Mucosa of rectum (tissue), 2 donors: ENCODE measurements around the gene ZSCAN5A.
"Not testable (repeated sequence)": the region's sequence is repeated elsewhere in the genome, so short reads cannot be mapped to it uniquely, and the experiment has no call there.

Source experiments
- H3K27ac ChIP-seq, 2 donors: one replicate each; pipeline ENCODE4 v1.7.0; 2013; ENCODE audit warnings: inconsistent platforms in 2 of 2, low read depth in 2 of 2, low read length in 2 of 2
- H3K27me3 ChIP-seq, 2 donors: one replicate each; pipeline ENCODE4 v1.7.0; 2013; ENCODE audit warnings: low read length in 2 of 2; ENCODE audit not compliant: control insufficient read depth in 2 of 2, insufficient read depth in 2 of 2
- H3K36me3 ChIP-seq, 2 donors: one replicate each; pipeline ENCODE4 v1.7.0; 2013; ENCODE audit warnings: low read length in 2 of 2; ENCODE audit not compliant: control insufficient read depth in 2 of 2, insufficient read depth in 2 of 2
- H3K4me1 ChIP-seq, 2 donors: one replicate each; pipeline ENCODE4 v1.7.0; 2013; ENCODE audit warnings: low read length in 2 of 2, mild to moderate bottlenecking in 1 of 2; ENCODE audit not compliant: control insufficient read depth in 2 of 2, insufficient read depth in 2 of 2
- H3K4me3 ChIP-seq, 2 donors: one replicate each; pipeline ENCODE4 v1.7.0; 2013; ENCODE audit warnings: low read length in 2 of 2
- H3K9ac ChIP-seq, 2 donors: one replicate each; pipeline ENCODE4 v1.7.0; 2013; ENCODE audit warnings: low read length in 2 of 2, low read depth in 1 of 2, mild to moderate bottlenecking in 1 of 2
- H3K9me3 ChIP-seq, 2 donors: one replicate each; pipeline ENCODE4 v1.7.0; 2013; ENCODE audit warnings: low read length in 2 of 2; ENCODE audit not compliant: control insufficient read depth in 2 of 2
- donor health status: healthy.
- donor health status: Normal muscosa, but diverticular disease.

The ZSCAN5A gene

DNA sequence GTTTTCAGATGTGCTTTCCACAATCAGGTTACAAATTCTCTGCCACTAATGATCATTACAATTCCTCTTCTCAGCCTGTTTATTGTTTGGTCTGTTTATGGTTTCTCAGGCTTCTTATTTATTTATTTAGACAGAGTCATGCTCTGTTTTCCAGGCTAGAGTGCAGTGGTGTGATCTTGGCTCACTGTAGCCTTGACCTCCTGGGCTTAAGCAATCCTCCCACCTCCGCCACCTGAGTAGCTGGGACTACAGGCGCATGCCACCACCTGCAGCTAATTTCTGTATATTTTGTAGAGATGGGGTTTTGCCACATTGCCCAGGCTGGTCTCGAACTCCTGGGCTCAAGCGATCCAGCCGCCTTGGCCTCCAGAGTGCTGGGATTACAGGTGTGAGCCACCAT is 2.1 kb upstream of the ZSCAN5A start:
- Histone ChIP-seq H3K9me3 (no peaks in the 10 kb centered on the region), H3K27me3 (no peaks in the 10 kb centered on the region), H3K9ac (no peak overlapping the region), H3K36me3 (peaks cover 0 to 3% of the 10 kb centered on the region in 2 donors), H3K27ac (no peak overlapping the region), H3K4me3 (no peak overlapping the region), H3K4me1 (peaks cover 9 to 10% of the 10 kb centered on the region in 2 donors)

DNA sequence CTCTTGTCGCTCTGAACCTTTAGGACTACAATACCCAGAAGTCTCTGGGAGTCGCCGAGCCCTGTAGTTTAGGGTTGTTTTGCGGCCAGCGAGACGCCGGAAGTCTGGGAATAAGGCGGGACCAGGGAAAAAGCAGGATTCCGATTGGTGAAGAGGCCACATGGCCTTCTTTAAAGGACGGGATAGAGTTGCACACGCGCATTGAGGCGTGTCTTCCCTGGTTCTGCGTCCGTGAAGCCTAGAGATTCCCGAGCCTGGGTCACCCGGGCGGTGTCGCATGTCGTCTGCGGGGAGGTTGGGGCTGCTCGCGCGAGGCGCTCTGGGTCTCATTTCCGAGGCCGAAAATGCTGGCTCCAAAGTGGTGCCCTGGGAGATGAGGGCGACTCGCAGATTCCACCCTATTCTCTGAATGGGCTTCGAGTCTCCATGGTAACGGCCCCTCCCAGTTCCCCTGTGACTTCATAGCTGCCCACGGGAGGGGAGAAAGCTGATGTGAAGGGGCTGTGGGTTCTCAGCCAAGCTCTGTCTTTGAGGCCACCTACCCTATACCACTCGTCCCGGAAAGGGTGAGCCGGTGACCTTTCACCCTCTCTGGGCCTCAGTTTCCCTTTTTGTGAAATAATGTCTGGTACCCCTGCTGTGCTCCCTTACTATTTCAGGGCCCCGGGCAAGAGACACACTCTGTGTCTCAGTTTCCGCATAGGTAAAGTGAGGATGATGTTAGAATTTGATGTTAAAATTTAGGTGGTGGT is 614 bp upstream of the ZSCAN5A start:
- peak overlapping the region; percentile 97 to 99 for H3K4me3 ChIP-seq
- H3K9me3 ChIP-seq = no peaks in the 10 kb centered on the region

DNA sequence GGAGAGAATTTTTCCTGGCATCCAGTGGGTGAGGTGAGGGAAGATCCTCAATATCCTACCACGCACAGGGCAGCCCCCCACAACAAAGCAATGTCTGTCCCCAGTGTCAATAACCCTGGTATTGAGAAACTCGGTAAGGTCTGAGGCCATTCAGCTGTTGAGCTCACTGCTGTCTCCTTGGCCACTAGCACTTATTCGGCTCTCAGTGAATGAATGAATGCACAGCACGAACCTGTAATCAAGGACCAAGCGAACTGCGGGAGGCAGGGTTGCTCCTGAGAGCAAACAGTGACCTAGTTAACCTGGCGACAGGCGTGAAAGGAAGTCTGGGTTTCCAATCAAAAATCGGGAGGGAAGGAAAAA is 640 bp downstream of the ZSCAN5A start:
- peak overlapping the region; percentile 97 to 99 for H3K4me3 ChIP-seq
- H3K27ac ChIP-seq = peak overlapping the region; percentile 99
- peaks cover 6 to 7% of the 10 kb centered on the region in 2 donors for H3K36me3 ChIP-seq
- H3K9me3 ChIP-seq = no peaks in the 10 kb centered on the region
- no peaks in the 10 kb centered on the region for H3K27me3 ChIP-seq
- H3K9ac ChIP-seq = peak overlapping the region; percentile 94 to 97
- H3K4me1 ChIP-seq = peaks cover 9 to 10% of the 10 kb centered on the region in 2 donors

More for the DNA sequence above, 614 bp upstream of the ZSCAN5A start:
- H3K27ac ChIP-seq = peak overlapping the region; percentile 99
- H3K4me1 ChIP-seq = peaks cover 9 to 10% of the 10 kb centered on the region in 2 donors
- H3K36me3 ChIP-seq = peaks cover 3 to 6% of the 10 kb centered on the region in 2 donors
- H3K9ac ChIP-seq = peak overlapping the region; percentile 94 to 97
- H3K27me3 ChIP-seq = no peaks in the 10 kb centered on the region

DNA sequence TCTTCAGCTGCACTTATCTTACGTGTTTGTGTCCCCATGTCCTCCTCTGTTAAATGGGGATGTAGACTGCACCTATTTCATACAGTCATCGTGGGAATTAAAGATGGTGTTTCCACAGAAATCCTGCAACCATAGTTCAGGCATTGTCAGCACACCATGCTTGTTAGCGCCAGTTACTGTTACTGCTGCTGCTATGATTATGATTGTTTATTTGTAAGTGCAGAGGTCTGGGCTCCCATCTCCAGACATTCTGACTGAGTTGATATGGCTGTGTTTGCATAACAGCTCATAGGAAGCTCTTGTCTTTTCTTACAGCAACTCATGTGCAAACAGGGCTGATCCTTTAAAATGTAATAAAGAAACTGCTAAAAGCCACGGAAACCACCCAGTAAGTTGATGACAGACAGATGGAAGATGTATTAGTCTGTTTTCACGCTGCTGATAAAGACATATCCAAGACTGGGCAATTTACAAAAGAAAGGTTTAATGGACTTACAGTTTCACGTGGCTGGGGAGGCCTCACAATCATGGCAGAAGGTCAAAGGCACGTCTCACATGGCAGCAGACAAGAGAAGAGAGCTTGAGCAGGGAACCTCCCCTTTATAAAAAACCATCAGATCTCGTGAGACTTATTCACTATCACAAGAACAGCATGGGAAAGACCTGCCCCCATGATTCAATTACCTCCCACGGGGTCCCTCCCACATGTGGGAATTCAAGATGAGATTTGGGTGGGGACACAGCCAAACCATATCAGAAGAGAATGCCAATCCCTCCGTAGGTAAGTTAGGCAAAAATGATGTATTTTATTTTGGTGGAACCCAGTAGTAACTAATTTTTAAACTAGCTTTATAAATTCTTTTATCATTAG is 1.6 kb downstream of the ZSCAN5A start:
- H3K9me3 ChIP-seq = no peaks in the 10 kb centered on the region
- no peak overlapping the region for H3K9ac ChIP-seq
- H3K27ac ChIP-seq = no peak overlapping the region
- no peaks in the 10 kb centered on the region for H3K27me3 ChIP-seq
- H3K36me3 ChIP-seq = peaks cover 8 to 10% of the 10 kb centered on the region in 2 donors
- H3K4me1 ChIP-seq = peaks cover 9 to 10% of the 10 kb centered on the region in 2 donors
- no peak overlapping the region for H3K4me3 ChIP-seq

DNA sequence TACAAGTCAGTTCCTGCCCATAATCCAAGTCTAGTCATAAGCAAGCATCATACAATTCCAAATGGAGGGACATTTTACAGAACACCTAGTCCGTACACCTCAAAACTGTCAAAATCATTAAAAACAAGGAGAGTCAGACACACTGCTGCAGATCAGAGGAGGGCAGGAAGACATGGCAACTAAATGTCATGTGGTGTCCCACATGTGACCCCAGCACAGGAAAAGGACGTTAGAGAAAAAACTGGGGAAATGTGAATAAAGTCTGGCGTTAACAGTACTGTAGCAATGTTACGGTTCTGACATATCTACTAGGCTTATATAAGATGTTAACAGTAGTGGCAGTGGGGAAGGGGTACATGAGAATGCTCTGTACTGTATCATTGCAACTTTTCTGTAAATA is 2.3 kb downstream of the ZSCAN5A start:
- Histone ChIP-seq H3K27ac (no peak overlapping the region), H3K9me3 (no peaks in the 10 kb centered on the region), H3K36me3 (peaks cover 8 to 14% of the 10 kb centered on the region in 2 donors), H3K27me3 (no peaks in the 10 kb centered on the region), H3K4me1 (peaks cover 9 to 10% of the 10 kb centered on the region in 2 donors), H3K4me3 (no peak overlapping the region), H3K9ac (no peak overlapping the region)

DNA sequence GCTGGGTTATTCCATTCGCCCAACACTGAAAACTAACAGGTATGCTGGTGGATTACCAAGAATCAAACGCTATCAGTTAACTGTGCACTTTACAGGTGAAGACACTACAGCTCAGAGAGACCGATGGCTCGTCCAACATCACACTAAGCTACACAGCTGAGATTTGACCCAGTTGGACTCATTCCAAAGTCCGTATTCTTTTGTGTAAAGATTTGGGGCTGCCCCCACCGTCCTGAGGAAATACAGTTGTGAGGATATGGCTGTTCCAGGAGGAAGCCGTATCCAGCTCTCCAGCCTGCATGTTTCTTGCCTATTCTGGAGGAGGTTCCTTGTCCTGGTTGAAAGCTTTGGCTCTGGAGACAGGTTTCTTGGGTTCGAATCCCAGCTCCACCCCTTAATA is 4.2 kb downstream of the ZSCAN5A start:
- Histone ChIP-seq H3K9ac (no peak overlapping the region), H3K9me3 (no peaks in the 10 kb centered on the region), H3K27ac (no peak overlapping the region), H3K4me1 (peaks cover 7 to 8% of the 10 kb centered on the region in 2 donors), H3K27me3 (no peaks in the 10 kb centered on the region), H3K4me3 (no peak overlapping the region), H3K36me3 (peaks cover 8 to 14% of the 10 kb centered on the region in 2 donors)

DNA sequence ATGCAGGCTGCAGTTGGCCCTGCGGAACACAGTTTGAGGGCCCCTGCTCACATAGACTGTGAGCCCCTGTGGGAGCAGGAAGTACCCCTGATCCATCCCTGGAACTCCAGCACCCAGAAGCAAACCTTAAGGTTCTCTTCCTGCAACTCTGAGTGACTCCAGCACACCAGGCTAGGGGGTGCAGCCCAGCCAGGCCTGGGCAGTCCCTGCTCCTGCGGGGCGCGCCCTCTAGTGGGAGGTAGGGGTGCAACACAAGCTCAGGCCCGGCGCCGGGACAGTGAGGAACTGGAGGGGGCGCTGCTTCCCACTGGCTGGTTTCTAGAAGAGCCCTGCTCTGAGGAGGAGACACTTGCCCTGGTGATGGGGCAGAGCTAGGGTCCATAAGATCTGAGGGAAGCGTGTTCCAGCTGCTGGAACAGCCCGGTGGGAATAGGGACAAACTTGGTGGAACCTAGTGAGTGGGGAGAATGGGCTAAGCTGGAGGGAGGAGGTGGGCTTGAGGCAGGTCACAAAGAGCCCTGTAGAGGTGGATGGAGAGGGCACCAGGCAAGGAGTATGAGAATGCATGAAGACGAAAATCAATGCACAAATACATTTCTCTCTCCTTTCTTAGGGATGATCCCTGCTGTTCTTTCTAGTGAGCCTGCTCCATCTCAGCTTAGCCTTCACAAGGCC is 5.0 kb downstream of the ZSCAN5A start:
- H3K9me3 ChIP-seq = no peaks in the 10 kb centered on the region
- no peak overlapping the region for H3K4me3 ChIP-seq
- H3K27ac ChIP-seq = no peak overlapping the region
- peaks cover 5 to 6% of the 10 kb centered on the region in 2 donors for H3K4me1 ChIP-seq
- peaks cover 8 to 14% of the 10 kb centered on the region in 2 donors for H3K36me3 ChIP-seq
- no peaks in the 10 kb centered on the region for H3K27me3 ChIP-seq
- no peak overlapping the region for H3K9ac ChIP-seq

DNA sequence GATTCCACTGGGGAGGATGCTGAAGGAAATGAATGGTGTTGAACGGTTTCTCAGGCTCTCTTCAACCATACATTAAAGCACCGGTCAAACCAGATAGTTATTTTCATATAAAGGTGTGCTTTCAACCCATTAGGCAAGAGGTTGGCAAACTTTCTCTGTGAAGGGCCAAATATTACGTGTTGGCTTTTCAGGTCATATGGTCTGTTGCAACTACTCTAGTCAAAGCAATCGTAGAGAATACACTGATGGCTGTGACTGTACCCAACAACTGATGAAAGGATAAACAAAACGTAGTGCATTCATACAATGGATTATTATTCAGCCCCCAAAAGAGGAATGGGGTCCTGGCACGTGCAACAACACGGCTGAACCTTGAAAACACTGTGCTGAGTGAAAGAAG is 5.8 kb downstream of the ZSCAN5A start:
- no peak overlapping the region for H3K4me3 ChIP-seq
- H3K36me3 ChIP-seq = peaks cover 8 to 14% of the 10 kb centered on the region in 2 donors
- no peak overlapping the region for H3K27ac ChIP-seq
- H3K4me1 ChIP-seq = peaks cover under 1 to 3% of the 10 kb centered on the region in 2 donors
- no peaks in the 10 kb centered on the region for H3K27me3 ChIP-seq
- H3K9ac ChIP-seq = no peak overlapping the region
- no peaks in the 10 kb centered on the region for H3K9me3 ChIP-seq

DNA sequence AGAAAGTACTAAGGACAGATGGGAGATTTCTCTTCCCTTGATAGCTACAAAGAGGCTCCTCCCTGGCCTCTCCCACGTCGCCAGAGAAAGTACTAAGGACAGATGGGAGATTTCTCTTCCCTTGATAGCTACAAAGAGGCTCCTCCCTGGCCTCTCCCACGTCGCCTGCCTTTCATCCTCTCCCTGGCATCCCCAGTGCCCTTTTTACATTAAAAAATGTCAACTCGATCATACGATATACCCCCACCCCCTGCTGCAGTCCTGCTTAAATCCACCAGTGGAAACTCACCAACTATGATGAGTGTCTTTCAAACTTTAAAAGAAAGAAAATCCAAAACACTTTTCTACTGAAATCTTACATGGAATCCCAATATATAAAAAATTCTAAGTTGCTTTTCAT is 7.6 kb downstream of the ZSCAN5A start:
- peaks cover 6 to 17% of the 10 kb centered on the region in 2 donors for H3K36me3 ChIP-seq
- H3K4me1 ChIP-seq, H3K27me3 ChIP-seq, H3K4me3 ChIP-seq, H3K9ac ChIP-seq, H3K9me3 ChIP-seq, H3K27ac ChIP-seq: not testable (repeated sequence)

DNA sequence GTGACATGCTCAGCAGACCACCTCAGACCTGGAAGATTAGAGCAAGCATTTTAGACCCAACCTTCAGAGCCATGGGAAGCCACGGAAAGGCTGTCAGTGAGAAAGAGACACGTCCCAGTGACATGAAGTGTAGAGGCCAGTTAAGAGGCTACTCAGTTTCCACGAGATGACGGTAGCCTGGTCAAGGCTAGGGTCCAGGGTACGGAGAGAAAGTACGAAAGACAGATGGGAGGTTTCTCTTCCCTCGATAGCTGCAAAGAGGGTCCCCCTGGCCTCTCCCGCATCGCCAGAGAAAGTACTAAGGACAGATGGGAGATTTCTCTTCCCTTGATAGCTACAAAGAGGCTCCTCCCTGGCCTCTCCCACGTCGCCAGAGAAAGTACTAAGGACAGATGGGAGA is 8.6 kb downstream of the ZSCAN5A start:
- no peak overlapping the region for H3K9ac ChIP-seq
- H3K27ac ChIP-seq = peak overlapping the region; percentile 3 to 61
- peaks cover 6 to 14% of the 10 kb centered on the region in 2 donors for H3K36me3 ChIP-seq
- H3K27me3 ChIP-seq = no peaks in the 10 kb centered on the region
- no peaks in the 10 kb centered on the region for H3K4me1 ChIP-seq
- H3K9me3 ChIP-seq = no peaks in the 10 kb centered on the region
- no peak overlapping the region for H3K4me3 ChIP-seq
